Adrenal gland (tissue), 12 donors: ENCODE data around the gene WWOX. TPM values are rescaled to one million over a fixed set of nuclear protein-coding genes. Genes with fewer than 3 reads are reported as not detected.
A peak's percentile ranks its signal among the peaks of the same experiment; 100 is the strongest.

Source experiments
- DNase-seq, 7 donors: peaks; one replicate each; pipeline ENCODE4 v3.0.0-alpha.2; 2019 to 2020
- H3K27ac ChIP-seq, 5 donors: fragments of 200-600 bp; sonication (generic) in 4 of 5; 1 replicate in 3 of 5; 2 replicates in 2 of 5; pipeline versions ENCODE4 v1.5.1 to v1.8.0; 2016 to 2020; ENCODE audit warnings: mild to moderate bottlenecking in 1 of 5
- H3K27me3 ChIP-seq: fragments of 200-600 bp; 2 replicates; pipeline ENCODE4 v1.8.0; 2021
- H3K36me3 ChIP-seq, 2 donors: fragments of 200-600 bp; replicated peaks in 1 of 2; 1 replicate in 1 of 2; 2 replicates in 1 of 2; pipeline versions ENCODE4 v1.5.1 to v1.8.0; 2018 to 2022
- H3K4me1 ChIP-seq, 2 donors: fragments of 200-600 bp; replicated peaks in 1 of 2; 1 replicate in 1 of 2; 2 replicates in 1 of 2; pipeline versions ENCODE4 v1.5.1 to v1.8.0; 2018 to 2021
- H3K4me3 ChIP-seq, 4 donors: fragments of 200-600 bp; sonication (generic) in 3 of 4; one replicate each; pipeline ENCODE4 v1.5.1; 2016 to 2018
- H3K9me3 ChIP-seq, 3 donors: fragments of 200-600 bp; sonication (generic) in 1 of 3; replicated peaks in 1 of 3; 1 replicate in 2 of 3; 2 replicates in 1 of 3; pipeline versions ENCODE4 v1.5.1 to v1.8.0; 2016 to 2021
- CTCF ChIP-seq, 6 experiments: fragments of 450-650 bp in 4 of 6; fragments of 200-600 bp in 2 of 6; sonication (generic) in 1 of 6; IDR thresholded peaks; 1 replicate in 5 of 6; 2 replicates in 1 of 6; pipeline versions ENCODE4 v1.5.1 to v1.8.0; 2016 to 2021; ENCODE audit warnings: antibody characterized with exemption in 6 of 6, mild to moderate bottlenecking in 2 of 6, moderate library complexity in 1 of 6
- POLR2A ChIP-seq, 2 donors: fragments of 450-650 bp; IDR thresholded peaks; one replicate each; pipeline ENCODE4 v1.6.1; 2017; ENCODE audit warnings: antibody characterized with exemption in 2 of 2, mild to moderate bottlenecking in 2 of 2, moderate library complexity in 1 of 2
- WGBS, 4 donors: extraction: QIAGEN DNeasy Blood & Tissue Kit in 2 of 4; methylation state at CpG; one replicate each; pipeline versions ENCODE4 v1.1.5 to v1.1.7; 2013 to 2017; 5-methylcytosine and 5-hydroxymethylcytosine counted together
- intact Hi-C, 2 donors: fragments of 100-400 bp; cut with DNase I; formaldehyde crosslinking; loops; one replicate each; pipeline versions ENCODE4 v1.14.1 to v1.15.0; 2022 to 2023
- polyA plus RNA-seq, 3 donors: library from polyadenylated mRNA; stranded (reverse); fragments of 200-250 nt in 2 of 3; fragments of 350-450 nt in 1 of 3; fragmentation: Illumina TruSeq in 1 of 3; extraction: RNeasy Lipid Tissue Mini Kit (QIAGEN cat#74804) in 1 of 3; gene quantifications; one replicate each; pipeline ENCODE4 v1.2.3, GENCODE V29; 2013 to 2014
- total RNA-seq, 9 donors: library from RNA; depleted of rRNA in 4 of 9; stranded (reverse); fragments of >200 nt in 4 of 9; fragments of 120-200 nt in 1 of 9; fragmentation: NEBNext Ultra II Directional in 1 of 9; extraction: Animal tissue kit (Norgen Biotek cat#: 25700) in 1 of 9; gene quantifications; one replicate each; pipeline versions ENCODE4 v1.1.0 to v1.2.4, GENCODE V29; 2013 to 2023
- donor health status: healthy with polysubstance abuse.
- donor health status: Bipolar disorder and iron deficiency.
- donor health status: DM: yes; HTN: yes; CAD: no.
- donor health status: DM: no; HTN: no; CAD: no.
- donor health status: DM: no; HTN: no; CAD: no.
- donor health status: DM: yes; HTN: yes; CAD: no.

Gene WWOX
- total and polyA plus RNA-seq, 12 donors = 11.8 to 74.6 (median 20.5) TPM

DNA sequence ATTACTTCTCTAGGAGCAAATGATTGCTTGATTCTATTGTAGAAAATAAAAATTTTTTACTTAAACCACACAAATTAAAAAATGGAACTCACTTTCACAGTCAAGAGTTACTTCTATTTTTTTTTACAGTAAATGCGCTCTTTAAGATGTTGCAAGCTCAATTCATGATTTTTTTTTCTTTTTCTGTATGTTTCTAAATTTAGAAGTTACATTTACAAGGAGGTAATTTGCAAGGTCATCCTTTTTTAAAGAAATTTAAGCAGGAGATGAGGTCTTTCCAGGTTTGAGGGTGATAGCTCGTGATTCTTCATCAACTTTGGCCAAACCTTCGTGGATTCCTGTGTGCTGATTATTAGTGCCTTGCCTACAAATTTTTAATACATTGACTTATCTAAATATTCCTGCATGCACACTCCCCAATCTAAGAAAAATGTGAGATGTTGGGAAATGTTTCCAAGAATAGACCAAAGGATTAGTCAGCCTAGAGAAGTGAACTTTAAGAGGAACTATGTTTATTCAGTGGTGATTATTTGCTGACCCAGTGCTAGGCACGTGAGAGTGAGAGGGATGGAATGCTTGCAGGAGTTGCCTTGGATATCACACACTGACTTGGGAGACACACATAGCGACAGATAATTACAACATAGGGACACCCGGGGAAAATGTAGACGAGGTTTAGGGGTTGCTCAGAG is 1071.2 kb downstream of the WWOX start:
- Histone ChIP-seq H3K27ac (no peak overlapping the region), H3K36me3 (no peaks in the 10 kb centered on the region), H3K9me3 (no peaks in the 10 kb centered on the region), H3K4me3 (no peak overlapping the region), H3K4me1 (peaks cover 0 to 13% of the 10 kb centered on the region in 2 donors), H3K27me3 (no peaks in the 10 kb centered on the region)
- intact Hi-C loops = no loop called here
- peak in 5 of 7 donors; percentile 35 to 63 (median 54) for DNase-seq
- TF ChIP-seq CTCF (IDR thresholded peaks at IDR 0.05) (no peak), POLR2A (IDR thresholded peaks at IDR 0.05) (no peak)
- WGBS, 4 donors = 48 to 70% (median 57%) methylated on average over 7 of the region's 7 CpGs

DNA sequence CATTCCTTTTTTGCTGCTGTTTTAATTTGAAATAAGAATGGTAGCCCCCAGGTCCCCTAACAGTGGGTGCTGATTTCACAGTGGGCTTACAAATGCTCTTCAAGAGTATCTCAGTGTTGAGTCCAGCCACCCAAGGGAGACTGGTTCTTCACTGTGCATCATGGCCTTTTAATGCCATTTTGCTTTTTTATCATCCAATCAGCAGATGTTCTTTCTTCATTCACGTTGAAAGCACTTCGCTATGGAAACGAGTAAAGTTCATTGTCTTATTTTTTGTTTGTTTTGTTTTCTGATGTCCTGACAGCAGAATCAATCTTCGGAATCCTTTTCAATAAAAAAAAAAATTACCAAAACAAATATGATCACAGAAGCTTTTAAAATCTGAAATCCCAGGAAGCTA is 1072.0 kb downstream of the WWOX start:
- intact Hi-C loops = no loop called here
- no peak overlapping the region for H3K4me3 ChIP-seq
- peaks cover 0 to 13% of the 10 kb centered on the region in 2 donors for H3K4me1 ChIP-seq
- H3K27me3 ChIP-seq = no peaks in the 10 kb centered on the region
- TF ChIP-seq CTCF (IDR thresholded peaks at IDR 0.05) (no peak), POLR2A (IDR thresholded peaks at IDR 0.05) (no peak)
- no peaks in the 10 kb centered on the region for H3K9me3 ChIP-seq
- no peak for DNase-seq
- no peak overlapping the region for H3K27ac ChIP-seq
- 56 to 73% (median 62%) methylated on average over 4 of the region's 4 CpGs for WGBS, 4 donors
- no peaks in the 10 kb centered on the region for H3K36me3 ChIP-seq

DNA sequence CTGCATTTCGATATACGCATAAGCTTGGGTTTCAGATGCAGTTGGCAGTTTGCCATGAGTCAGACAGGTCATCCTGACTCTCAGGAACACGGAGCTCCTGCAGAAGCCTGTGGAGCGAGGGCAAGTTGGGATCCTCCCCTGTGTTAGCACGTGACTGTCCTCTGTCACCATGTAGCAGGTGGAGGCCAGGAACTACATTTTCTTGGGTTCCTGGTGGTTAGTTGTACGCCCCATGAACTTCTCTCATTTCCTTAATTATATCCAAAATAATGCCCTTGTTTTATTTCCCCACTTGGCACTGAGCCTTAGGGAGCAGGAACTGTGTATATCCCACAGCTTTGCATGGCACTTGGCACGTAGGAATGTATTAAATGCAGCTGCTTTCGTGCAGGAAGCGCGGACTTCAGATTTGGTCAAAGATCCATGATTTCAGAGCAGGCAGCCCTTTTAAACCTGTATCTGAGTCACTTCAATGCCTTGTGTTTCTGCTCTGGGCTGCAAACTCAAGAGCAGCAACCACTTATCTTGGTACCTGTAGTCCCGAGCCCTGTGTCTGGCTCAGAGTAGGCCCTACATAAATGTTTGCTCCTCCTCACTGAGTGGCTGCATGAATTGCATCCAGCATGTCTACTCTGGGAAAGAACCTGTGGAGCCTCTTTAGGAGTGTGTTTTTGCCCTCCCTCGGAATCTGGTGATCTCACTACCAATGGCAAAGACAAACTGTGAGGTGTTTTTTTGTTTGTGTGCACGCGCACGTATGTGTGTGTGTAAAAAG is 1072.7 kb downstream of the WWOX start:
- intact Hi-C loops = no loop called here
- no peaks in the 10 kb centered on the region for H3K9me3 ChIP-seq
- no peaks in the 10 kb centered on the region for H3K27me3 ChIP-seq
- peaks cover 0 to 13% of the 10 kb centered on the region in 2 donors for H3K4me1 ChIP-seq
- TF ChIP-seq POLR2A (IDR thresholded peaks at IDR 0.05) = no peak
- TF ChIP-seq CTCF (IDR thresholded peaks at IDR 0.05) = no peak
- no peaks in the 10 kb centered on the region for H3K36me3 ChIP-seq
- WGBS, 4 donors = 77 to 81% (median 80%) methylated on average over 15 of the region's 15 CpGs
- no peak overlapping the region for H3K27ac ChIP-seq
- no peak overlapping the region for H3K4me3 ChIP-seq
- peak in 4 of 7 donors; percentile 23 to 63 (median 24) for DNase-seq

GRCh38 chr16:79172976-79173500 is 1073.6 kb downstream of the WWOX start:
- WGBS, 4 donors = 85 to 94% (median 91%) methylated on average over 4 of the region's 4 CpGs
- intact Hi-C loops = no loop called here

More at GRCh38 chr16:79172976-79173500, 1073.6 kb downstream of the WWOX start:
- Histone ChIP-seq H3K36me3 (no peaks in the 10 kb centered on the region), H3K4me1 (peaks cover 0 to 13% of the 10 kb centered on the region in 2 donors), H3K4me3 (no peak overlapping the region), H3K27me3 (no peaks in the 10 kb centered on the region), H3K9me3 (no peaks in the 10 kb centered on the region), H3K27ac (no peak overlapping the region)
- TF ChIP-seq CTCF (IDR thresholded peaks at IDR 0.05) (no peak), POLR2A (IDR thresholded peaks at IDR 0.05) (no peak)
- DNase-seq = no peak
